HG03439 (cell line): ENCODE measurements around the gene SLC27A5.
"Not testable (repeated sequence)": the region's sequence is repeated elsewhere in the genome, so short reads cannot be mapped to it uniquely, and the experiment has no call there.

Experiments
- ATAC-seq: cut with Tn5 transposase; IDR thresholded peaks from one replicate; pipeline ENCODE4 v1.9.1; 2021; ENCODE audit warnings: mild to moderate bottlenecking, moderate library complexity; ENCODE audit not compliant: unreplicated experiment

Gene SLC27A5

DNA sequence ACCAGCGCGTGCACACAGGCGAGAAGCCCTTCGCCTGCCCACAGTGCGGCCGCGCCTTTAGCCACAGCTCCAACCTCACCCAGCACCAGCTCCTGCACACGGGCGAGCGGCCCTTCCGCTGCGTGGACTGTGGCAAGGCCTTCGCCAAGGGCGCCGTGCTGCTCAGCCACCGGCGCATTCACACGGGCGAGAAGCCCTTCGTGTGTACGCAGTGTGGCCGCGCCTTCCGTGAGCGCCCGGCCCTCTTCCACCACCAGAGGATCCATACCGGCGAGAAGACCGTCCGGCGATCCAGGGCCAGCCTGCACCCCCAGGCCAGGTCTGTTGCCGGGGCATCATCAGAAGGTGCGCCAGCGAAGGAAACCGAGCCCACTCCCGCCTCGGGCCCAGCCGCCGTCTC, 40.1 kb downstream of the SLC27A5 start:
- no peak for ATAC-seq

DNA sequence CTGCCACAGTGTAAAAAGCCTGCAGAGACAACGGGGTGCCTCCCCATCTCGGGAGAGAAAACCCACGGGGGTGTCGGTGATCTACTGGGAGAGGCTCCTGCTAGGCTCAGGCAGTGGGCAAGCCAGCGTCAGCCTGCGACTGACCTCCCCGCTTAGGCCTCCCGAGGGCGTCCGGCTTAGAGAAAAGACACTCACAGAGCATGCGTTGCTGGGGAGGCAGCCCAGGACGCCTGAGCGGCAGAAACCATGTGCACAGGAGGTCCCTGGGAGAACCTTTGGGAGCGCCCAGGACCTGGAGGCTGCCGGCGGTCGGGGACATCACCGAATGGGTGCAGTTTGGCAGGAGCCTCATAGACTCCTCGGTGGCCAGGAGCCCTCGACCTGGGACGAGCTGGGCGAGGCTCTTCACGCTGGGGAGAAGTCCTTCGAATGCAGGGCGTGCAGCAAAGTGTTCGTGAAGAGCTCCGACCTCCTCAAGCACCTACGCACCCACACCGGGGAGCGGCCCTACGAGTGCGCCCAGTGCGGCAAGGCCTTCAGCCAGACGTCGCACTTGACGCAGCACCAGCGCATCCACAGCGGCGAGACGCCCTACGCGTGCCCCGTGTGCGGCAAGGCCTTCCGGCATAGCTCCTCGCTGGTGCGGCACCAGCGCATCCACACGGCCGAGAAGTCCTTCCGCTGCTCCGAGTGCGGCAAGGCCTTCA, 40.8 kb downstream of the SLC27A5 start:
- ATAC-seq, result not testable (repeated sequence)

DNA sequence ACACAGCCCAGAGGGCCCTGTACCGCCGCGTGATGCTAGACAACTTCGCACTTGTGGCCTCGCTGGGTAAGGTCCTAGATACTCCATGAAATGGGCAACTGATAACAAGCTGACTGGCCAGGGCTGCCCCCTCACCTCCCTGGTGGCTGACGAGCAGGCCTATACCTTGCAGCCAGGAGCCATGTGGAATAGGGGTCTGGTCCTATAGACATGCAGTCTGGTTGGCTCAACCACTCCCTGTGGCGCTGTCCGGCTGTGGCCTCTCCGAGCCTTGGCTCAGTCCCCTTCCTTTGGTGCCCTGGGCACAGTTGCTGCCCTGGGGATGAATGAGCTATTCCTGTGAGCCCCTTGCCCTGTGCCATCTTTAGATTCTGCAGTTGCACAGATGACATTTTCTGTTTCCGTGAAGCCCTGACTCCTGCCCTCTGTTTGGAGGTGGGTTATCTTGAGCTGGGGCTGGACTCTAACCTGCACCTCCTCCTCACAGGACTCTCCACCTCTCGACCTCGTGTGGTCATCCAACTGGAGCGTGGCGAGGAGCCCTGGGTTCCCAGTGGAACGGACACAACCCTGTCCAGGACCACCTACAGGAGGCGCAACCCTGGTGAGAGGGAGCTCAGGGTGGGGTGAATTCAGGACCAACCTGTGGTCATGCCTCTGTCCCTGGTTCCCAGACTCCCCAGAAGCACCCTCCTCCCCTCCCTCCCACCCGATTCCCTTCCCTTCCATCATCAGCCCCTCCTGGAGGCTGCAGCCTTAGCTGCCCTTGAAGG, 42.4 kb downstream of the SLC27A5 start:
- ATAC-seq, result no peak

DNA sequence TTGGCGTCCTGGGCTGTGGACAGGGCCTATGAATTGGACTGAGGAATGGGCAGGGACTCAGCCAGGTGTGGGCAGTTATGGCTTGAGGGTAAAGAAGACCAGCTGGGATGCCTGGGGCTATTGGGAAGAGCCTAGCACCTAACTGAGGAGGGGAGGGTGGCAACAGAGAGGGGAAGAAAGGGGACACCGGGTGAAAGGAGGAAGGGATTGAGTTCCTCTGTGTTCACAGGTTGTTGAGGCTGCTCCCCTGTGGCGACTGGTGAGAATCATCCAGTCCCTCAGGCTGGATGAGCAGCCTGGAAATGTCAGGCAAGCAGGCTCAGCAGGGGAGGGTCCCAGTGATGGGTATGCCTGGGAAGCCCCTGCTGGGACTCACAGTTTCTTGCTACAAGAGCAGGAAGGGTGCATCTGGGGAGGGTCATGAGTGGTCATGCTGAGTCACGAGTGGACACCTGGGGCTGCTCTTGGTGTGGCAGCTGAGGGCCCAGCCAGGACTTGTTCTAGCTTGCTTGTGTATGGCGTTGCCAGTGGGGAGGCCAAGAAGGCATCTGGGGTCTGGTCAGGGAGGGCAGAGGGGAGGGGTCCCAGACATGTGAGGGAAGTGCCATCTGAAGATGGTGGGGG, 43.5 kb downstream of the SLC27A5 start:
- ATAC-seq, result no peak

DNA sequence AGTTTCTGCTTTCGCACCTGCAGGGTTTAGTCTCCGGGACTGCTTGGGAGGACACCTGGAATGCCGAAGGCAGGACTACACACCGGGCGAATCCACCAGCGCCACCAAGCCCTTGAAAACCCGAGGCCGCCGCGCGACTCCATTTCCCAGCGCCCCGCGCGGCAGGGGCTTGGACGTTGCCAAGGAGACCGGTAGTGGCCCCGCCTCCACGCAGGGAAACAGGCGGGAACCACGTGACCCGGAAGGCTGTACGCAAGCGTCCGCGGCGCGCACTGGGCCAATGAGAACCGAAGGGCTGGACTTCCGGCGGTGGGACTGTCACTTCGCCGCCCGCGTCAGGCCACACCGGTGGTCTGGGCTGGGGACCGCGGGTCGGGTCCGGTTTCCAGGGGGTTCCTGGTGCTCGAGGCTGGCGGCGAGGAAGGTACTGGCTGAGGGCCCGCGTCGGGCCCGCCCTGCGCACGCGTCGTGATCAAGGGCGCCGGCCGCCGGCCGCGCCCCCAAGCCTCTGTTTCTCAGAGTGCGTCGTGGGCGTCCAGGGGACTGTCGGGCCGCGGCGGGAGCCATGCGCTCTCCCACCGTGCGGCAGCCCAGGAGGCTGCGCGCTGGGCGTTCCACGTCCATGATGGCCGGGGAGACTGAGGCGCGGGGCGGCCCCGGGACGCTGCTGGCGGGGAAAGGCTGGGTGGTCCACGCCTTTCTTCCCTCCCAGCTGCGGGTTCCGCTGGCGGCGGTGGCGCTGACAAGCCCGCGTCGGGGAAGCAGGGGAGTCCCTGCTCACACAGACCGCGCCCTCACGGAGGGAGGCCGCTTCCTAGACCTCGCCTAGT, 44.8 kb downstream of the SLC27A5 start, which contains the start of gene ZNF324:
TSS of gene ZNF324 (plus strand) at position 321 of the 830 bp plus-strand sequence. CDS start 2,106 bp downstream, outside the sequence.
- ATAC-seq, result peak; percentile 89

DNA sequence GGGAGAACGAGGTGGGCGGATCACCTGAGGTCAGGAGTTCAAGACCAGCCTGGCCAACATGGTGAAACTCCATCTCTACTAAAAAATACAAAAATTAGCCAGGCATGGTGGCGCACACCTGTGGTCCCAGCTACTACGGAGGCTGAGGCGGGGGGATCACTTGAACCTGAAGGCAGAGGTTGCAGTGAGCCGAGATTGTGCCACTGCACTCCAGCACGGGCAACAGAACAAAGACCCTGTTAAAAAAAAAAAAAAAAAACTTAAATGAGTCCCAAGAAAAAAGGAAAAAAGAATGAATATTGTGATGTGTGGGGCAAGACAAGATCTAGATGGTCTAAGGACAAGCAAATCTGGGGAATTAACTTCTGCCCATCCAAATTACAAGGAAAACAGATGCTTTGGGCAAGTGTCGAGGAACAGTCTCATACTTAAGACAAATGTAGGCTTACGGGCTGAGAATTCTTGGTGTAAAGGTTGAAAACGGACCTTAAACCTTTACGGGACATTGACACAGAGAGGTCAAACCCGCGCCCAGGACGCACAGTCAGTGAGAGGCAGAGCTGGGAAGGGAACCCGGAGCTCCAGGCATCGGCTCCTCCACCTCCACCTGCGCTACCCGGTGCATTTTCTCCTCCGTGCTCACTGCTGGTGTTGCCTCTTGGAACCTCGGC, 45.6 kb downstream of the SLC27A5 start:
- peak; percentile 20 for ATAC-seq

DNA sequence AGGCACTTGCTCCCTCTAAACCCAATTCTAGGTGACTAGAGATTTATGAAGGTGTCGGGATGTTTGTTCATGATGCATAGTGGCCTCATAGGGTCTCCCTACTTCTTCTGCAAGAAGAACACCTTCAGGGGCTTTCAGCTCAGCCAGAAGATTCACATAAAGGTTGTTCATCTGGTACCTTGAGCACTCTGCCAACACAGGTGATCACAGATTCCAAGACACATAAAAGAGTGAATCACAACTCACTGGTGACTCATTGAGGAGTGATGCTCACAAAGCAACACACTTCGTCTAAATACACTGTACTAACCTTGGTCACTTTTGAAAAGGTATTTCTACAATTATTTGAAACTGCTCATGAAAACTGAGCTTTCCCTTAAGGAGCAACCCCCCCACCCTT, 51.8 kb downstream of the SLC27A5 start:
- ATAC-seq, result no peak

DNA sequence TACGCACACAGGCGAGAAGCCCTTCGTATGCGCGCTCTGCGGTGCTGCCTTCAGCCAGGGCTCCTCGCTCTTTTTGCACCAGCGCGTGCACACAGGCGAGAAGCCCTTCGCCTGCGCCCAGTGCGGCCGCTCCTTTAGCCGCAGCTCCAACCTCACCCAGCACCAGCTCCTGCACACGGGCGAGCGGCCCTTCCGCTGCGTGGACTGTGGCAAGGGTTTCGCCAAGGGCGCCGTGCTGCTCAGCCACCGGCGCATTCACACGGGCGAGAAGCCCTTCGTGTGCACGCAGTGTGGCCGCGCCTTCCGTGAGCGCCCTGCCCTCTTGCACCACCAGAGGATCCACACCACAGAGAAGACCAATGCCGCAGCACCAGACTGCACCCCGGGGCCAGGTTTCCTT, 55.7 kb downstream of the SLC27A5 start:
- no peak for ATAC-seq

DNA sequence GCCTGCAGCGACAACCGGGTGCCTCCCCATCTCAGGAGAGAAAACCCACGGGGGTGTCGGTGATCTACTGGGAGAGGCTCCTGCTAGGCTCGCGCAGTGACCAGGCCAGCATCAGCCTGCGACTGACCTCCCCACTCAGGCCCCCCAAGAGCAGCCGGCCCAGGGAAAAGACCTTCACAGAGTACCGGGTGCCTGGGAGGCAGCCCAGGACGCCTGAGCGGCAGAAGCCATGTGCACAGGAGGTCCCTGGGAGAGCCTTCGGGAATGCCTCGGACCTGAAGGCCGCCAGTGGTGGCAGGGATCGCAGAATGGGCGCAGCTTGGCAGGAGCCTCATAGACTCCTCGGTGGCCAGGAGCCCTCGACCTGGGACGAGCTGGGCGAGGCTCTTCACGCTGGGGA, 56.5 kb downstream of the SLC27A5 start:
- ATAC-seq, result no peak

DNA sequence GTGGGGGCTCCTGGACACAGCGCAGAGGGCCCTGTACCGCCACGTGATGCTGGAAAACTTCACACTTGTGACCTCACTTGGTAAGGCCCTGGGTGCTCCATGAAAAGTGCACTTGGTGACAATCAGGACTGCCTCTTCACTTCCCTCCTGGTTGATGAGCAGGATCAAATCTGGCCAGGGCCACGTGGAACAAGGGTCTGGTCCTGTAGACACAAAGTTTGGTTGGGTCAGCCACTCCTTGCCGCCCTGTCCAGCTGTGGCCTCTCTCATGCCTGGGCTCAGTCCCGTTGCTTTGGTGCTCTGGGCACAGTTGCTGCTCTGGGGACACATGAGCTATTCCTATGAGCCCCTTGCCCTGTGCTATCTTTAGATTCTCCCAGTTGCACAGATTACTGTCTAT, 58.0 kb downstream of the SLC27A5 start:
- ATAC-seq, result no peak

DNA sequence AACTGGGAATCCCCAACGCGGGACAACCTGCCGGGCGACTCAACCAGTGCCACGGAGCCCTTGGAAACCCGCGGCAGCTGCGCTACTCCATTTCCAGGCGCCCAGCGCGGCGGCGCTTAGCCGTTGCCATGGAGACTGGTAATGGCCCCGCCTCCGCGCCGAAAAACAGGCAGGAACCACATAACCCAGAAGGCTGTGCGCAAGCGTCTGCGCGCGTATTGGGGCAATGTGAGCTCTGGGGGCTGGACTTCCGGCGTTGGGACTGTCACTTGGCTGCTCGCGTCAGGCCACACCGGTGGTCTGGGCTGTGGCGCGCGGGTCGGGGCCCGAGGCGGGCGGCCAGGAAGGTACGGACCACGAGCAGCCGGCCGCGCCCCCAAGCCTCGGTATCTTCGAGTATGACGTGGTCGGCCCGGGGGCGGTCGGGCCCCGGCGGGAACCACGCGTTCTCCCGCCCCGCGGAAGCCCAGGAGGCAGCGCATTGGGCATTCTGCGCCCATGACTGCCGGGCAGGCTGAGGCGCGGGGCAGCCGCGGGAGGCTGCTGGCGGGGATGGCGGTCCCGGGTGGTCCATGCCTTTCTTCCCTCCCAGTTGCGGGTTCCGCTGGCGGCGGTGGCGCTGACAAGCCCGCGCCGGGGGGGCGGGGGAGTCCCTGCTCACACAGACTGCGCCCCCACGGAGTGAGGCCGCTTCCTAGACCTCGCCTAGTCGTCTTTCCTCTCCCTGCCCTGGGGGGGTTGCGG, 60.3 kb downstream of the SLC27A5 start, which contains the start of gene ZNF324B:
TSS of gene ZNF324B (plus strand) at position 265 of the 744 bp plus-strand sequence. CDS start 2,080 bp downstream, outside the sequence.
- peak; percentile 91 for ATAC-seq

DNA sequence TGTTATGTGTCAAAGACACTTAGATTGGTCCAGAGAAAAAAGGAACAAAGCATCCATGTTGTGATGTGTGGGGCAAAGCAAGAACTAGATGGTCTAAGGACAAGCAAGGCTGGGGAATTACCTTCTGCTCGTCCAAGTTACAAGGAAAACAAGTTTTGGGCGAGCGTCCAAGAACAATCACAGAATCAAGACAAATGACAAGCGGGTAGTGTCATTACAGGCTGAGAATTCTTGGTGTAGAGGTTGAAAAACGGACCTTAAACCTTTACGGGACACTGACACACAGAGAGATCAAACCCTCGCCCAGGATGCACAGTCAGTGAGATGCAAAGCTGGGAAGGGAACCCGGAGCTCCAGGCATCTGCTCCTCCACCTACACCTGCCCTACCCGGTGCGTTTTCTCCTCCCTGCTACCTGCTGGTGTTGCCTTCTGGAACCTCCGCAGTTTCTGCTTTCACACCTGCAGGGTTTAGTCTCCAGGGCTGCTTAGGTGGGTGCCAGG, 60.9 kb downstream of the SLC27A5 start:
- peak; percentile 15 for ATAC-seq

DNA sequence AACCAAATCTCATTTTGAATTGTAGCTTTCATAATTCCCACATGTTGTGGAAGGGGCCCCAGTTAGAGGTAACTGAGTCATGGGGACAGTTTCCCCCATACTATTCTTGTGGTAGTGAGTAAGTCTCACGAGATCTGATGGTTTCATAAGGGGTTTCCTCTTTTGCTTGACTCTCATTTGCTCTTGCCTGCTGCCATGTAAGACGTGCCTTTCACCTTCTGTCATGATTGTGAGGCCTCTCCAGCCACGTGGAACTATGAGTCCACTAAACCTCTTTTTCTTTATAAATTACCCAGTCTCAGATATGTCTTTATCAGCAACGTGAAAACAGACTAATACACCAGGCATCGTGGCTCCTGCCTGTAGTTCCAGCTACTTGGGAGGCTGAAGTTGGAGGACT, 61.8 kb downstream of the SLC27A5 start:
- ATAC-seq, result not testable (repeated sequence)

DNA sequence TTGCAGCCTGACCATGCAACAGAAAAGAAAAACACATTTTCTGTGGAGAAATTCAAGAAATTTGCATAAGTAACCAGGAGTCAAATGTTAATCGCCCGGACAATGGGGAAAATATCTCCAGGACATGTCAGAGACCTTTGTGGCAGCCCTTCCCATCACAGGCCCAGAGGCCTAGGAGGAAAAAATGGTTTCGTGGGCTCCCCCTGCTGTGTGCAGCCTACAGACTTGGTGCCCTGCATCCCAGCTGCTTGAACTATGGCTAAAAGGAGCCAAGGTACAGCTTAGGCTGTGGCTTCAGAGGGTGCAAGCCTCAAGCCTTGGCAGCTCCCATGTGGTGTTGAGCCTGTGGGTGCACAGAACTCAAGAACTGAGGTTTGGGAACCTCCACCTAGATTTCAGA, 62.9 kb downstream of the SLC27A5 start:
- ATAC-seq, result not testable (repeated sequence)
